Measurements from ENCODE around the gene RP9.

RP9 gene, protein sequence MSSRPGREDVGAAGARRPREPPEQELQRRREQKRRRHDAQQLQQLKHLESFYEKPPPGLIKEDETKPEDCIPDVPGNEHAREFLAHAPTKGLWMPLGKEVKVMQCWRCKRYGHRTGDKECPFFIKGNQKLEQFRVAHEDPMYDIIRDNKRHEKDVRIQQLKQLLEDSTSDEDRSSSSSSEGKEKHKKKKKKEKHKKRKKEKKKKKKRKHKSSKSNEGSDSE

DNA sequence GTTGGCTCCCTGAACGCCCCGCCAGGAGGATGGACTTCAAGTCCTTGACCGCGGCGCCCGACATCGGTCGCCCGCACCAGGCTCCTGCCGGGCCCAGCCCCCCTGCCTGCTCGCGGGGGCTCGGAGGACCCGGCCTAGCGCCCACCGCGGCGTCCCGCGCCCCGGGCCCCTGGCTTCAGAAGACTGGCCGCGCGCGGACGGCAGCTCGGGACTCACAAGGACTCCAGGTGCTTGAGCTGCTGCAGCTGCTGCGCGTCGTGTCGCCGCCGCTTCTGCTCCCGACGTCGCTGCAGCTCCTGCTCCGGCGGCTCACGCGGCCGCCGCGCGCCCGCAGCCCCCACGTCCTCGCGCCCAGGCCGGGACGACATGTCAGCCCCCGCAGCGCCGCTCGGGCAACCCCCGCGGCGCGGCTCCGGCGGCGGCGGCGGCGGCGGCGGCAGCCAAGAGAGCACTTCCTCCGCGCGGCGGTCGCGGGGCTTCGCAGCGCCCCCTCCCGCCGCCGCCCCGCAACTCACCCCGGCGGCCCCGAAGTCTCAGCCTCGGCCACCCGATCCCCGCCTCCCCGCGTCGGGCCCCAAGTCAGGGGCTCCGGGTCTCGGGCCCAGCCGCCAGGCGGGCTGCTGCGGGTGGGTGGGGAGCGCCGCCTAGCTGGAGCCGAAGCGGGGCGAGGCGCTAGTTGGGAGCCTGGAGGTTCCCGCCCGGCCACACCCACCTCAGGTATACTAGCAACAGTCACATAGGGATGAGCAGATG, at the start of gene RP9:
TSS of gene RP9 (minus strand) at position 400 of the 753 bp plus-strand sequence. CDS start at position 368, 32 bp downstream.
- DNase-seq (ENCODE audit: low spot score), result peak; percentile 86

- no peak for DNase-seq (ENCODE audit: low spot score)
Measured at GRCh38 chr7:33157781-33158180, 48.6 kb upstream of the RP9 start.

DNA sequence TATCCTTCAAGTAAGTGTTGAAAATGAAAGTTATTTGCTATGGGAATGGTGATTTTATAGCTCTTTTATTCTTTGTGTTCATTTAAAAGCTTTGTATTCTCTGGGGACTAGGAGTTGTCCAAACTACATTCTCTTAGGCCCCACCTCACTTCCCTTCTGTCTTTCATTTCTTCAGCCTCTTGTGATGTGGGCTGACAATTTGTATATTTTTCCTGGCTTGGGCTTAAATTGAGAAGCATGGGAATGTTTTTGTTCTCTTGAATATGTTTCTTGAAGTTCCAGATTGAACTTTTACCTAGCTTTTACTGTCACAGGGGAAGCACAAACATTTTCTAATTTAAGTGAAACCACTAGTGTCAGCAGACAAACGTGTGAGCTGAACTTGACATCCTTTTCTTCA, 48.1 kb upstream of the RP9 start:
- DNase-seq (ENCODE audit: low spot score), result no peak

DNA sequence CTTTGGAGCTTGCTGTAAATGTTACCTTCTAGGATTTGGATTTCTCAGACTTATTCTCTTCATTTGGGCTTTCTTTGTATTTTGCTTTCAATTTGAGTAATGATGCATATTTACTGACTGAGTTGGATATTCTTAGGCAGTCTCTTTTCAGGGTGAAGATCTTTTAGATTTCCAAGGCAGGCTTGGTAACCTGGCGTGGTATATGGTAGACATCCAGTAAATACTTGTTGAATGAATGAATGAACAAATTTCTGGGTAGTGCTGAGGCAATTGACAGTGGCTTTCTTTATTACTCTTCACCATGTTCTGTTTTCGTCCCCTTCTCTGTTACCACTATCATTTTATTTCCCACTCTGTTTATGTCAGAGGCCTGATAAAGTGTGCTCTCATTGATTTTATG, 47.2 kb upstream of the RP9 start:
- no peak for DNase-seq (ENCODE audit: low spot score)

GRCh38 chr7:33155811-33156210, 46.6 kb upstream of the RP9 start:
- no peak for DNase-seq (ENCODE audit: low spot score)

GRCh38 chr7:33152087-33152486, 42.9 kb upstream of the RP9 start:
- DNase-seq (ENCODE audit: low spot score), result no peak

DNA sequence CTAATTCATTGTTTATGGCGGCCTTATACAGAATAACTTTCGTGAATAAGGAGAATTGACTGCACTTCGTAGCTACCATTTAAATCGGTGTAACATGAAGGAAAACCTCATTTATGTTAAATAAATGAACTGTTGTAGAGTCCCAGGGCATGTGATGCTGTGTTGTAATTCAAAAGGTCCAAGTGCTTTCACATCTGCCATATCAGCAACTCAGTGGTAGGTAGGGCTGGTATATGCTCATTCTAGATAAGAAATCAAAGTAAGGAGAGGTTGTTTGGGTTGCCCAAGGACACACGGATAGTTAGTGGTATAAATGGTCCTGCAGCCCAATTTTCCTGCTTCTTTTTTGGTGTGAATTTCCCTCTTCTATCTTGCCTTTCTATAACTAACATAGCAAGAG, 36.0 kb upstream of the RP9 start:
- no peak for DNase-seq (ENCODE audit: low spot score)

- DNase-seq (ENCODE audit: low spot score), result no peak
Measured at GRCh38 chr7:33143996-33144718, 35.0 kb upstream of the RP9 start.

DNA sequence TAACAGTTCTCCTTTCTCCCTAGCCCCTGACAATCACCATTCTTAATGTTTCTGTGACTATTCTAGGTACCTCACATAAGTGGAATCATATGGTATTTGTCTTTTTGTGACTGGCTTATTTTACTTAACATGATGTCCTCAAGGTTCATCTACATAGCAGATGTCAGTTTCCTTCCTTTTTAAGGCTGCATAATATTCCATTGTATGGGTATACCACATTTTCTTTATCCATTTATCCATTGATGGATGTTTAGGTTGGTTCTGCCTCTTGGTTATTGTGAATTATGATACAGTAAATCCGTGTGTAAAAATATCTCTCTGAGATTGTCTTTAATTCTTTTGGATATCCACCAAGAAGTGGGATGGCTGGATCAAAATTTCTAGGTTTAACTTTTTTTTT, 33.4 kb upstream of the RP9 start:
- DNase-seq (ENCODE audit: low spot score), result no peak

GRCh38 chr7:33137103-33137502, 27.9 kb upstream of the RP9 start:
- no peak for DNase-seq (ENCODE audit: low spot score)

- no peak for DNase-seq (ENCODE audit: low spot score)
Measured at GRCh38 chr7:33130184-33130583, 21.0 kb upstream of the RP9 start.

- DNase-seq (ENCODE audit: low spot score), result no peak
Measured at GRCh38 chr7:33129806-33130153, 20.6 kb upstream of the RP9 start.

DNA sequence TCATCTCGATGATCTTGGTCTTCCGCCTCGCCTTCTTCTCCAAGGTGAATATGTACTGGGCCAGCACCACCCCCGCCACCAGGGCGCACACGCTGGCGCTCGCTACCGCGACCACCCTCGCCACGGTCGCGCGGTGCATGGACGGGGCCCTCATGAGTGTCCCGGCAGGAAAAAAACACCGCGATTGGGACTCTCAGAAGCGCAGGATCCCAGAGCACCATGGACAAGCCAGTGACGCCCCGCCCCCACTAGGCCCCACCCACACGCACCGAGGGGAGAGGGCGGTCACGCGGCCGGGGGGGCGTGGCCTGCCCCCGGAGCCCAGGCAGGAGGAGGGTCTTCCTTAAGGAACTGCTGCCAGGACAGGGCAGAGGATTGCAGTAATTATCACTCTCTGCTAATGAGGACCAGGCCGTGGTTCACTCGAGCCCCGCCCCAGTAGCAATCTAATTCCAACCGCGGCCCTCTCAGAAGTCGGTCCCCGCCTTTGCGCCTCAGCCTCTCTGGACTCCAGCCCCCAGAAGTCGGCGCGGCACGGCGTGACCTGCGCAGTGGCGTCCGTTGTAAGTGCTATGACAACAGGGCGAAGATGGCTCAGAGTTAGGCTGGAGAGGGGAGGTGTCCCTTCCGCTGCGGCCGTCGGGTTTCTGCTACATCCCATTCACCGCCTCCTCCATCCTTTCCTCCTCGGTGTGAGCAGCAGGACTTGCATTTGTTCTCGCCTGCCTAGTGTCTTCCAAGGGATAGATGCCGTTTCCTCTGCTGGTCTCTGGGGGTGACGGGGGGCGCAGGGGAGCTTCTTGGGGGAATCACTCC, 20.0 kb upstream of the RP9 start, which contains the start of gene BBS9:
TSS of gene BBS9 (plus strand) at position 575 of the 816 bp plus-strand sequence. CDS start 16,689 bp downstream, outside the sequence.
- DNase-seq (ENCODE audit: low spot score), result peak; percentile 94

- no peak for DNase-seq (ENCODE audit: low spot score)
Measured at GRCh38 chr7:33128631-33128989, 19.4 kb upstream of the RP9 start.

GRCh38 chr7:33127085-33127484, 17.9 kb upstream of the RP9 start:
- DNase-seq (ENCODE audit: low spot score), result no peak

- DNase-seq (ENCODE audit: low spot score), result no peak
Measured at GRCh38 chr7:33118383-33118782, 9.2 kb upstream of the RP9 start.

GRCh38 chr7:33114976-33115375, 5.8 kb upstream of the RP9 start:
- no peak for DNase-seq (ENCODE audit: low spot score)

- no peak for DNase-seq (ENCODE audit: low spot score)
Measured at GRCh38 chr7:33111614-33112013, 2.4 kb upstream of the RP9 start.

- no peak for DNase-seq (ENCODE audit: low spot score)
Measured at GRCh38 chr7:33109758-33110238, 594 bp upstream of the RP9 start.

- no peak for DNase-seq (ENCODE audit: low spot score)
Measured at GRCh38 chr7:33108554-33109004, 625 bp downstream of the RP9 start.

DNA sequence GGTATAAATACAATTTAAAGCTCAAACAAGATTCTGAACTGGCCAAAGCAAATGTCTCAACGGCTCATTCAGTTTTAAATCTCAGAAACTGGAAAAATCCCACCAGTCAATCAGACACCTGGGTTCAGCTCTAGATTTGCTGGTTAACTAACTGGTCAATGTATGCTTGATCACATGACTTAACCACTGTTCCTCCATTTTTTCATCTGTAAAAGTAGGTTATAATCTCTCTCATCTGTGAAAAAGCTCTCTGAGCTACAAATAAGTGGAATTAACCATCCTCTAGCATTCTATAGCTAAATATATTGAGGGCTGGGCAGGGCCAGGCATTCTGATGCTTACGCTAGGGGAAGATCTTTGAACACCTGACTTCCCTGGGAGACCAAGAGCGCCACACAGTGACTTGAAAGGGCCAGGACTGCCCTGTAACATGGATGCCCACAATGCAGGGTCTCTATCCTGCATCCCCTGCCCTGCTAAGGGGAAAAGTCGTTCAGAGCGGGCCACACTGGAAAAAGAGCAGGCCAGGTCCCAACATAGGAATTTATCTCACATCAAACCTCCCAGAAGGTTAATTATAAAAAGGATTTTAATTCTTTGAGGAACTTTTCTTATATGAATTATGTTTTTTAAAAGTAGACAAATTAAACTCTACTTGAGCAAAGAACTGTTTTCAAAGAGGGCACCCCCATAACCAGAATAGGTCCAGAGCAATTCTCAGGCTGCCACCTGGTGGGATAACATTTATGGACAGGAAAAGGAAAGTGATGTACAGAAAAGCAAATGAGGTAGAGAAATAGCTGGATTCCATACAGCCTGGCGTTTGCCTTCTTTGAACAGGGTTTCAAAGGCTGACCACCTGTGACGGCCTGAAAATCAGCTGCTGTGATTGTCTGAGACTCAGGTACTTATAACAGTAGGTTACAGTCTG, 1.8 kb downstream of the RP9 start:
- DNase-seq (ENCODE audit: low spot score), result no peak

Measured in germinal center (tissue), 1 donor.